ENCODE data around the gene MOAP1. TPM values are rescaled to one million over a fixed set of nuclear protein-coding genes. Genes with fewer than 3 reads are reported as not detected.
A peak's percentile ranks its signal among the peaks of the same experiment; 100 is the strongest.
"Not testable (repeated sequence)": the region's sequence is repeated elsewhere in the genome, so short reads cannot be mapped to it uniquely, and the experiment has no call there.

MOAP1 gene
- total RNA-seq: 10 to 100 TPM; 14.6 to 37.1 (median 20.4) TPM

GRCh38 chr14:93184391-93185348 is at the start of gene MOAP1, which contains the start of gene LYSET:
MOAP1 (minus strand) TSS chr14:93184897; CDS start chr14:93184242, 655 bp downstream.
LYSET (plus strand) TSS chr14:93185317; CDS start chr14:93185406, 89 bp downstream.
- Histone ChIP-seq H3K27me3 (no peaks in the 10 kb centered on the region), H3K27ac (peak within 1 kb of the TSS; percentile 88), H3K4me1 (no peaks in the 10 kb centered on the region), H3K36me3 (no peaks in the 10 kb centered on the region), H3K9me3 (no peaks in the 10 kb centered on the region), H3K4me3 (peak within 1 kb of the TSS; percentile 70 to 95)
- TF ChIP-seq POLR2A (IDR thresholded peaks at IDR 0.05): peak; percentile 35 to 77
- peak in 2 of 4 experiments; percentile 19 to 29 for TF ChIP-seq CTCF (IDR thresholded peaks at IDR 0.05)
- intact Hi-C loops (cut with DNase I; ENCODE audit: low total_unique reads): no loop called here
- DNase-seq: peak; percentile 83 to 84

DNA sequence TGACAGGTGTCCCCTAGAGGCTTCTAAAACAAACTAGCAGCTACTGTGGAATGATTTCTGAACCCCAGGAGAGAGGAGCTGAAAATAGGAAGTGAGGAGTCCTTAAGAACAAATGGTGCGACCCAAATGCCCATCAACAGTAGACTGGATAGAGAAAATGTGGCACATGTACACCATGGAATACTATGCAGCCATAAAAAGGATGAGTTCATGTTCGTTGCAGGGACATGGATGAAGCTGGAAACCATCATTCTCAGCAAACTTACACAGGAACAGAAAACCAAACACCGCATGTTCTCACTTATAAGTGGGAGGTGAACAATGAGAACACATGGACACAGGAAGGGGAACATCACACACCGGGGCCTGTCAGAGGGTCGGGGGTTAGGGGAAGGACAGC is 48.4 kb upstream of the MOAP1 start:
- H3K4me1 ChIP-seq; DNase-seq; H3K27ac ChIP-seq; H3K9me3 ChIP-seq; H3K27me3 ChIP-seq; intact Hi-C loops (cut with DNase I; ENCODE audit: low total_unique reads); H3K4me3 ChIP-seq; H3K36me3 ChIP-seq: not testable (repeated sequence)

DNA sequence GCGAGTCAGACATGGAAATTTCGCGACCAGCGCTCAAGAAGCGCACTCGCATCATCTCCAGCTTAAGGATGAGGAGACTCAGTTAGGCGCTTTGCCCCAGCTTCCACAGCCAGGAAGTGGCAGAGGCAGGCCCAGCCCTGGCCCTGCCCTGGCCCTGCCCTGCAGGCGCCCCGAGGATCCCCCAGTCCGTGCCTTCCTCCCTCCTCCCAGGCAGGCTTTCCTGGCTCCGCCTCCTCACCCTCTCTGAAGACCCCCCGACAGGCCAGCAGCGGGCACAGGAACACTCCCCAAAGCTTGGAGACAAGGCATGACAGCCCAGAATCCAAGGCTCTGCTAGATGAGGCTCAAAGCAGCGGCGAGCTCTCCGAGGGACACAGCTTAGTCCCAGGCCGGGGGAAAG is 47.5 kb upstream of the MOAP1 start:
- Histone ChIP-seq H3K4me1 (no peaks in the 10 kb centered on the region), H3K9me3 (no peaks in the 10 kb centered on the region), H3K4me3 (no peak overlapping the region), H3K27me3 (no peaks in the 10 kb centered on the region), H3K27ac (no peak overlapping the region), H3K36me3 (no peaks in the 10 kb centered on the region)
- no peak for DNase-seq
- no peak for TF ChIP-seq CTCF (IDR thresholded peaks at IDR 0.05)
- TF ChIP-seq POLR2A (IDR thresholded peaks at IDR 0.05): no peak
- intact Hi-C loops (cut with DNase I; ENCODE audit: low total_unique reads): no loop called here

- TF ChIP-seq CTCF (IDR thresholded peaks at IDR 0.05) (no peak), POLR2A (IDR thresholded peaks at IDR 0.05) (no peak)
- Histone ChIP-seq H3K4me3 (peak overlapping the region in 1 of 2 donors; percentile 27), H3K27ac (no peak overlapping the region), H3K4me1 (no peaks in the 10 kb centered on the region), H3K36me3 (no peaks in the 10 kb centered on the region), H3K27me3 (no peaks in the 10 kb centered on the region), H3K9me3 (no peaks in the 10 kb centered on the region)
- DNase-seq: no peak
- intact Hi-C loops (cut with DNase I; ENCODE audit: low total_unique reads): no loop called here
These were observed 46.7 kb upstream of the MOAP1 start for GRCh38 chr14:93231129-93231979.

DNA sequence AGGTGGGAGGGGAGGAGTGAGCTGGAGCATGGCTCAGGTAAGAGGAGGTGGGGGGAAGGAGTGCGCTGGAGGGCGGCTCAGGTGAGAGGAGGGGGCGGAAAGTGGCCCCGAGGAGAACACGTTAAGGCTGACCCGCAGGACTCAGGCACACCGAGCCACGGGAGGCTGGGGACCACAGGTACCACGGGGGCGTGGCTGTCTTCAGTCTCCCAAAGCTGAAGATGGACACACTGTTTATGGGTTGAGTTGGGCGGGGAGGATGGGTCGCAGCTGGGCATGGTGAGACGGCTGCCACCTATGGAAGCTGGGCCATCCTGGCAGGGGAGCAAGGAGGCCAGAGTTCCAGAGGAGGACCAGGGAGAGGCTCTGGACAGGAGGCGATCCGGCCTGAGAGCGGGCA is 45.8 kb upstream of the MOAP1 start:
- H3K27me3 ChIP-seq: no peaks in the 10 kb centered on the region
- no peaks in the 10 kb centered on the region for H3K4me1 ChIP-seq
- no peak for TF ChIP-seq CTCF (IDR thresholded peaks at IDR 0.05)
- intact Hi-C loops (cut with DNase I; ENCODE audit: low total_unique reads): no loop called here
- no peak for DNase-seq
- no peaks in the 10 kb centered on the region for H3K9me3 ChIP-seq
- no peaks in the 10 kb centered on the region for H3K36me3 ChIP-seq
- H3K4me3 ChIP-seq: no peak overlapping the region
- no peak overlapping the region for H3K27ac ChIP-seq
